Muscle layer of duodenum (tissue), 2 donors: ENCODE measurements around the gene ZBED4.

Experiments used
- H3K27ac ChIP-seq: one replicate; pipeline ENCODE4 v1.7.0; 2013; ENCODE audit warnings: mild to moderate bottlenecking, low read length
- H3K27me3 ChIP-seq: one replicate; pipeline ENCODE4 v1.7.0; 2013; ENCODE audit warnings: low read depth, mild to moderate bottlenecking, control low read depth, low read length
- H3K36me3 ChIP-seq, 2 donors: one replicate each; pipeline ENCODE4 v1.7.0; 2013; ENCODE audit warnings: low read length in 2 of 2, control low read depth in 1 of 2, mild to moderate bottlenecking in 1 of 2; ENCODE audit not compliant: insufficient read depth in 2 of 2, control insufficient read depth in 1 of 2
- H3K4me1 ChIP-seq, 2 donors: one replicate each; pipeline ENCODE4 v1.7.0; 2013; ENCODE audit warnings: low read length in 2 of 2, mild to moderate bottlenecking in 2 of 2, control low read depth in 1 of 2, moderate library complexity in 1 of 2; ENCODE audit not compliant: insufficient read depth in 2 of 2, control insufficient read depth in 1 of 2
- H3K4me3 ChIP-seq, 2 donors: one replicate each; pipeline ENCODE4 v1.7.0; 2013; ENCODE audit warnings: low read length in 2 of 2, low read depth in 1 of 2, mild to moderate bottlenecking in 1 of 2
- H3K9me3 ChIP-seq, 2 donors: one replicate each; pipeline ENCODE4 v1.7.0; 2013; ENCODE audit warnings: low read length in 2 of 2, control low read depth in 1 of 2, mild to moderate bottlenecking in 1 of 2; ENCODE audit not compliant: control insufficient read depth in 1 of 2
- donor health status: healthy.

ZBED4 gene

GRCh38 chr22:49909476-49910205 lies 56.0 kb downstream of the ZBED4 start:
- H3K36me3 ChIP-seq, result peaks cover 15 to 66% of the 10 kb centered on the region in 2 donors
- H3K27me3 ChIP-seq, result no peaks in the 10 kb centered on the region
- no peak overlapping the region for H3K4me3 ChIP-seq
- H3K4me1 ChIP-seq, result no peaks in the 10 kb centered on the region
- H3K27ac ChIP-seq, result no peak overlapping the region
- H3K9me3 ChIP-seq, result no peaks in the 10 kb centered on the region

DNA sequence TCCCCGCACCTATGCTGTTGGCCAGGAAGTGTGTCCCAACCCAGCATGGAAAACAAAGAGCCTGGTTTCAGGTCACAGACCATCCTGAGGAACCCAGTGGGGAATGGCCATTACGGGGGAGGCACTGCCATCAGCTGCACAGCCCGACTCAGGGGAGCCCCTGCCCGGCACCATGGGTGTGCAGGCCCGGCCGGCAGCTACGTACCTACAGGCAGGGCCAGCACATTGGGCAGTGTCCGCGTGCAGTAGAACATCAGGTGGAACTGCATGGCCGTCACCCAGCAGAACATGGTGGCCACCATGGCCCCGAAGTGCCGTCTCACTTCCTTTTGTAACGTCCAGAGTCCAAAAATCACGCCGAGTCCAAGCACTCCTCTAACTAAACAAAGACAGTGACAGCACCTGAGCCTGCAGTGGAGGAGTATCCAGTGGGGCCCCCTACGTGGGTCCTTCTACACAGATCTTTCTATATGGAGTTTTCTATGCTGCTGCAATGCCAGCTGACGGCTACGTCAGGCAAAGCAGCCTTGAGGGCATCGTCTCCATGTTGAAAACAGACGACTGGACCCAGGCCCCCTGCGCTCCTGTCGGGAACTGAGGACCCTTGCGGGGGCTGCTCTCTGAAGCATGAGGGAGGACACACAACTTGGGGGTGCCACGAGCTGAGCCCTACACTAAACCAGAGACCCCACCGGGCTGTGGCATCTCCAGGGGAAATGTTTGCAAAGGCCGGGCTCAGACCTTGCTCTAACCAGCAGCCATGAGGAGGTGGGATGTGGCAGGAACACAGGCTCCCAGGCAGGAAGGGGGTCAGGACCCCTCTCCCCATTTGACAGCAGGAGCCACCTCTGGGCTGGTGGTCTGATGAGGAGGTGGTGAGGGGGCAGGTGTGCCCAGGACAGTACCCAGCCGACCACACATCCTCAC lies 56.8 kb downstream of the ZBED4 start:
- Histone ChIP-seq H3K27ac (no peak overlapping the region), H3K4me3 (no peak overlapping the region), H3K4me1 (no peaks in the 10 kb centered on the region), H3K9me3 (no peaks in the 10 kb centered on the region), H3K36me3 (peaks cover 15 to 66% of the 10 kb centered on the region in 2 donors), H3K27me3 (no peaks in the 10 kb centered on the region)

DNA sequence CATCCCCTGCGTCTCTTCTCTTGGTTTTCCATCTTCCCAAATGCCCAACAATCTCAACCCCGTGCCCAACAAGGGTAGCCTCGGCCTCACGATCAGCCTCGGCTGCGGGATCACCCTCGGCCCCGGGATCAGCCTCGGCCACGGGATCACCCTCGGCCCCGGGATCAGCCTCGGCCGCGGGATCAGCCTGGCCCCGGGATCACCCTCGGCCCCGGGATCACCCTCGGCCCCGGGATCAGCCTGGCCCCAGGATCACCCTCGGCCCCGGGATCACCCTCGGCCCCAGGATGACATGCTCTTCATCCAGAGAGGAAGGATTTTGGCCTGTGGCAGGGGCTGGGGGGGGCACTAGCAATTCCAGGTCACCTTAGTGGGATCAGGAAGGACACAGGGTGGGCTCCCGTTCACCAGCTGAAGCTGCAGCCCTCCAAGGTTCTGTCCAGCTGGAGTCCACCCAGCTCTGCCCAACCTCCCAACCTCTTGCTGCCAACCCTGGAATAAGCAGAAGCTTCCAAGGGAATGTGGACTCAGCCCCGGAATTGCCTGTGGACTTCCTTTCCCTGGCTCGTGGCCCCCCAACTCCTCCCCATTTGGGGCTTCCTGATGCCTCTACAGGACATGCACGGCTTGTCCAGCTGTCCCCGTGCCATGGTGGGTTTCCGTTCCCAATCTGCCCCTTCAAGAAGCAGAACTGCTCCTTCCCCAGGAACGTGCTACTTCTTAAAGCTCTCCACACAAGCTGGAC lies 58.4 kb downstream of the ZBED4 start:
- Histone ChIP-seq H3K9me3 (no peaks in the 10 kb centered on the region), H3K4me1 (peaks cover 0 to 5% of the 10 kb centered on the region in 2 donors), H3K36me3 (peaks cover 10 to 54% of the 10 kb centered on the region in 2 donors), H3K4me3 (no peak overlapping the region), H3K27ac (no peak overlapping the region), H3K27me3 (no peaks in the 10 kb centered on the region)

DNA sequence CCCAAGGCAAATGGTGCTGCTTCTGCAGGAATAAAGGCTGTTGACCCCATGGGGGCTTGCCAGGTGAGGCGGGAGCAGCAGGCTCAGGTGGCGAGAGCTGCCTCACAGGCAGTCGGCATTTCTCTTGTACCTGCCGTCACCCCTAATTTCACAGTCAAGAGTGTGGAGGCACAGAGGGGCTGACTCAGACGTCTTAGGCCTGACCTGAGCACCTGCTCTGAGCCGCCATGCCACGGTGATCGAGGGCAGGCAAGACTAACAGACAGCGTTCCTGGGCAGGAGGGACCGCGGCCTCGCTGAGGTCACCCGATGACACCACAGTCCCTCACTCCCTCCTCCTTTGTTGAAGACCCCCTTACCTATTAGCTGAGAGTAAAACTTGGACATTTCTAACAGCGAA lies 59.4 kb downstream of the ZBED4 start:
- H3K36me3 ChIP-seq, result peaks cover under 1 to 45% of the 10 kb centered on the region in 2 donors
- no peaks in the 10 kb centered on the region for H3K9me3 ChIP-seq
- no peak overlapping the region for H3K27ac ChIP-seq
- no peak overlapping the region for H3K4me3 ChIP-seq
- H3K27me3 ChIP-seq, result no peaks in the 10 kb centered on the region
- H3K4me1 ChIP-seq, result peaks cover 0 to 14% of the 10 kb centered on the region in 2 donors

DNA sequence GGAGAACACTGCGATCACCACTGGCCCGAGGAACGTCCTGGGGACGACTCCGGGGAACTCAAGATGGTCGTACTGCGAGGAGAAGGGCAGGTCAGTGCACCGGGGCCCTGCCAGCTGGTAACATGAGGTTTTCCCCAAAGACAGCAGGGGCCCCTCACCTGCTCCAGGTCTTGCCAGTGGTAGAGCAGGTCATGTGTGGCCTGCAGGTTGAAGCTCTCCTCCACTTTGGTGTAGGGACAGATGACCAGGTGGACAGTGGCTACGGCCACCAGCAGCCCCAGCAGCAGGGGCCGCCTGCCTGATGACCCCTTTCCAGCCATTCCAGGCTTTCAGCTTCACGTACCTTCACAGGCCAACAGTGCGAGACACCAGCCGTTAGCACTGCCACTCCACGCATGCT lies 59.8 kb downstream of the ZBED4 start:
- Histone ChIP-seq H3K4me3 (no peak overlapping the region), H3K9me3 (no peaks in the 10 kb centered on the region), H3K4me1 (peaks cover 0 to 14% of the 10 kb centered on the region in 2 donors), H3K36me3 (peaks cover 0 to 44% of the 10 kb centered on the region in 2 donors), H3K27me3 (no peaks in the 10 kb centered on the region), H3K27ac (no peak overlapping the region)

GRCh38 chr22:49914256-49914655 lies 60.6 kb downstream of the ZBED4 start:
- Histone ChIP-seq H3K4me1 (peaks cover 0 to 19% of the 10 kb centered on the region in 2 donors), H3K36me3 (peaks cover 0 to 40% of the 10 kb centered on the region in 2 donors), H3K4me3 (no peak overlapping the region), H3K27me3 (no peaks in the 10 kb centered on the region), H3K27ac (no peak overlapping the region), H3K9me3 (no peaks in the 10 kb centered on the region)

DNA sequence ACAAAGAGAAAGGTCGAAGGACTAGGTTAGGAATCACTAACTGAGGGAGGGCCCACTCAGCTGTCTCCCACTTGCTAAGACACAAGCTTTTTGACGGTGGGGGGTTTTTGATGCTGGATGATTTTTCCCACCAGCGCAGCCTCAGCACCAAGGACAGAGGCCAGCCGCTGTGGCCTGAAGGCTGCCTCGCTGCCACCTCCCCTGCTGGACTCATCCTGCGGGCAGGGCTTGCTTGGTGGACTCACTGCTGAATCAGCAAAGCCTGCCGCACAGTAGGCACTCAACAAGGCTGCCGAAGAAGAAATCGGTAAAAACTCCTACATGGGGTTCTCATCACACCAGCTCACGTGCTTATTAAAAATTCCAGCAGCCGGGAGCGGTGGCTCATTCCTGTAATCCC lies 62.0 kb downstream of the ZBED4 start:
- Histone ChIP-seq H3K27me3 (no peaks in the 10 kb centered on the region), H3K27ac (no peak overlapping the region), H3K4me1 (peaks cover 0 to 23% of the 10 kb centered on the region in 2 donors), H3K36me3 (peaks cover 3 to 30% of the 10 kb centered on the region in 2 donors), H3K4me3 (no peak overlapping the region), H3K9me3 (no peaks in the 10 kb centered on the region)

DNA sequence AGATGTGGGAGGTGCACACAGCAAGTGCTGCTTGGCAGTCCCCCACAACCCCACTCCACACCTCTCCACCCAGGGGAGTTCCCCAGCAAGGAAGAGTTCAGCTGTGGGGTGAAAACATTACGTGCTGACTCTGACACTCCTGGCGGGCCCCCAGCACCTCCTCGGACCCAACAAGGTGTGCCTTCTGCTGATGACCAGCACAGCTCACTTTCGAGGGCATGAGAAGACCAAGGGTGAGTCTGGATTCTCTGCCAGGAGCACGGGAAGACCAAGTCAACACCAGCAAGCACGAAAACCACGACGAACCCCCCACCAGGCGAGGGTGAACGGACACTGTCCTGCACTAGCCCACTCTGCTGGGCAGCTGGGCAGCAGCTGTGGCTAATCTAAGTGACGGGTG lies 63.2 kb downstream of the ZBED4 start:
- Histone ChIP-seq H3K27me3 (no peaks in the 10 kb centered on the region), H3K4me1 (peaks cover 0 to 23% of the 10 kb centered on the region in 2 donors), H3K4me3 (peak overlapping the region in 1 of 2 donors; percentile 86), H3K9me3 (no peaks in the 10 kb centered on the region), H3K36me3 (peaks cover 3 to 24% of the 10 kb centered on the region in 2 donors), H3K27ac (no peak overlapping the region)

DNA sequence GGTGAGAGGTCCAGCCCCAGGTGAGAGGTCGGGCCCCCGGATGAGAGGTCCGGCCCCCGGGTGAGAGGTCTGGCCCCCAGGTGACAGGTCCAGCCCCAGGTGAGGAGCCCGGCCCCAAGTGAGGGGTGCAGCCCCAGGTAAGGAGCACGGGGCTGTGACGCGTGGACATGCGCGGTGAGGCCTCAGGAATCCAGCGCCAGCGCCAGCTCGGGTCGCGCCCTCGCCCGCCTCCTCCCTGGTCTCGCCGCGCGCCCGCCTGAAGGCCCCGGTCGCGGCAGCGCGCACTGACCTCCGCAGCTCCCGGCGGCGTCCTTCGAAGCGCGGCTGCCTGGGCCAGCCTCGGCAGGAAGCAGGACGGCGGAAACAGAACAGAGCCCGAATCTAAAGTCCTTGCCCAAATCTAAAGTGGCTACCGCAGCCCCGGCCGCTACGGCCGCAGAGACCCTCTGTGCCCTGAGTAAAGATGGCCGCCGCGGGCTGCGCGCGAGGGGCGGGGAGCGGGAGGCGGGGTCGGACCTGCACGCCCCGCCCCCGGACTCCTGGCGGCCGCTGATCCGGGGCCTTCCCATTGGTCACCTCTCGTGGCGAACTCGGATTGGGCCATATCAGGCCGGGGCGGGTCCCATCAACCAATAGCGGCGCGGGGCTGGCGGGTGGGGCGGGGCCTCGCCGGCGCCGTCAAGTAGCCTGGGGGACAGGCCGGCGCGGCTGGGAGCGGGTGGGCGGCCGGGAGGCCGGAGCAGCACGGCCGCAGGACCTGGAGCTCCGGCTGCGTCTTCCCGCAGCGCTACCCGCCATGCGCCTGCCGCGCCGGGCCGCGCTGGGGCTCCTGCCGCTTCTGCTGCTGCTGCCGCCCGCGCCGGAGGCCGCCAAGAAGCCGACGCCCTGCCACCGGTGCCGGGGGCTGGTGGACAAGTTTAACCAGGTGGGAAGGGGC lies 64.6 kb downstream of the ZBED4 start, which contains the start of the genes ALG12 and CRELD2:
ALG12 (minus strand) TSS at position 465 of the 937 bp plus-strand sequence. CDS start 4,673 bp downstream, outside the sequence.
CRELD2 (plus strand) TSS at position 661 of the 937 bp plus-strand sequence; CDS start at position 797, 136 bp downstream.
- Histone ChIP-seq H3K9me3 (no peaks in the 10 kb centered on the region), H3K27me3 (no peaks in the 10 kb centered on the region), H3K27ac (peak within 1 kb of the TSS; percentile 69), H3K4me1 (peaks cover 0 to 23% of the 10 kb centered on the region in 2 donors), H3K4me3 (peak within 1 kb of the TSS; percentile 63 to 86), H3K36me3 (peaks cover 3 to 17% of the 10 kb centered on the region in 2 donors)
